Hypothalamus (tissue), 51 donors: ENCODE data around the gene BTBD18.

Source experiments
- DNase-seq, 51 donors: peaks; one replicate each; lab custom pipeline; 2025; lab: John Stamatoyannopoulos, UW

BTBD18 gene

GRCh38 chr11:57776031-57776521 lies 24.5 kb upstream of the BTBD18 start:
- DNase-seq, result peak in 1 of 51 donors; percentile 24

DNA sequence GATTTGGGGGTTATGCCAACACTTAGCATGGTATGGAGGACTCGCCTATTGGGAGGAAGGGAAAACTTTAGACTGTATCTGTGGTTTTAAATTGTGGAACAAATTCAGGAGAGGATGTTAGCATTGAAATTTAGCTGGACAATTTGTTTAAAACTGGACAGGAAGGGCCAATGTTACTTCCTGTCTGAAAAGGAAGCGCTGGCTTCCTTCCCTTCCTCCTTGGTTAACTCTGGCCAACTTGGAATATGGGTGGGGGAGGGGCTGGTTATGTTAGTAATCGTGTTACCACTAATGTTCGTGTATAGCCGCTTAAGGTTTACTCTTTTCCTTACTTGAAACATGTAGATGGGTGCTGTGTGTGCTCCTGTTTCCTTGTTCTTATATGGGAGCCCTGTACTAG lies 23.9 kb upstream of the BTBD18 start:
- DNase-seq, result no peak

DNA sequence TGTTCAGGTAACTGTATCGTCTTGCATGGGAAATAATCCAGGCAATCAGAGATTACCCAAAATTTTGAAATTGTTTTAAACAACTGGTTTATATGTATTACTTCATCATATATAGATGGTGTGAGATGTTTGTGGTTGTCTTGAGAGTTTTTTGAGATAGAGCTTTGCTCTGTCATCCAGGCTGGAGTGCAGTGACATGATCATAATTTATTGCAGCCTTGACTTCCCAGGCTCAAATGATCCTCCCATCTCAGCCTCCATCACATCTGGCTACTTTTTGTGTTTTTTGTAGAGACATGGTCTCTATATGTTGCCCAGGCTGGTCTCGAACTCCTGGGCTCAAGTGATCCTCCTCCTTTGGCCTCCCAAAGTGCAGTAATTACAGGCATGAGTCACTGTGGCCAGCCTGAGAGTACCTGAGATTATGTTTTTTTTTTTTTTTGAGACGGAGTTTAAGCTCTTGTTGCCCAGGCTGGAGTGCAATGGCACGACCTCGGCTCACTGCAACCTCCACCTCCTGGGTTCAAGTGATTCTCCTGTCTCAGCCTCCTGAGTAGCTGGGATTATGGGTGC lies 21.5 kb upstream of the BTBD18 start:
- no peak for DNase-seq

GRCh38 chr11:57772562-57772961 lies 20.9 kb upstream of the BTBD18 start:
- no peak for DNase-seq

- DNase-seq, result no peak
These were observed 19.7 kb upstream of the BTBD18 start for GRCh38 chr11:57771365-57771764.

GRCh38 chr11:57770793-57771192 lies 19.2 kb upstream of the BTBD18 start:
- no peak for DNase-seq

DNA sequence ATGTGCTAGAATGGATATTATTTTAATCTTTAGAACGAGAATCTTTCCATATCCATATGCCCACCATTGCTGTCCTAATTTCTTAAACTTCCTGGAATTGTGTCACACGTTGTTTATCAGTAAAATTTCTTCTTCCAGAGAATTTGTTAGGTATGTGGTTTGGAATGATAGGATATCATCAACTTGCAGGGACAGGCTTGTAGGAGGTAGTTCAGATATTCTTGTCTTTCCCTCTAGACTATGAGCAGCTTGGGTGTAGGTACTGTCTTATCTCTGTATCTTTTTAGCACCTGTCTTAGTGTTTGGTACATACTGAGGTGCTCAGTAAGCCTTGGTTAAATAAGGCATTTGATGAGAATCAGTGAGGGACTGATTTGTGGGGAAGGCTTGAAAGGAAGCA lies 13.4 kb upstream of the BTBD18 start:
- DNase-seq, result no peak

GRCh38 chr11:57764566-57764965 lies 12.9 kb upstream of the BTBD18 start:
- no peak for DNase-seq

DNA sequence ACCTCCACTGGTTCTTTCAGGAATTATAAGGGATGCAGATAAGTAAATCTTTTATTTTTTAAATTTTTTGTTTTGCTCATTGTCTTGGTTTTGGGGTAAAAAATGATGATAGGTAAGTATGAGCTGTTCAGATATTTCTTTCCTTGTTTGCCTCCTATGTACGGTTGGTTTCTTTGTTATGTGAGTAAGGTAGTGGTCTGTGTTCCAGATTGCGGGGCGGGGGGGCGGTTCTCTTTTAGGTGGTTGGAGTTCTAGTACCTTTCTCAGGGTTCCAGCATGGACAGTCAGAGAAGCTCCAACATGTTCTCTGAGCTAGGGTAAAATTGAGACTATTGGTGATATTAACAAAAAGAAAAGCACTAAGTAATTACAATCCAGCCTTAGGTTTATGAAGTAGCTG lies 12.4 kb upstream of the BTBD18 start:
- peak in 1 of 51 donors; percentile 46 for DNase-seq

DNA sequence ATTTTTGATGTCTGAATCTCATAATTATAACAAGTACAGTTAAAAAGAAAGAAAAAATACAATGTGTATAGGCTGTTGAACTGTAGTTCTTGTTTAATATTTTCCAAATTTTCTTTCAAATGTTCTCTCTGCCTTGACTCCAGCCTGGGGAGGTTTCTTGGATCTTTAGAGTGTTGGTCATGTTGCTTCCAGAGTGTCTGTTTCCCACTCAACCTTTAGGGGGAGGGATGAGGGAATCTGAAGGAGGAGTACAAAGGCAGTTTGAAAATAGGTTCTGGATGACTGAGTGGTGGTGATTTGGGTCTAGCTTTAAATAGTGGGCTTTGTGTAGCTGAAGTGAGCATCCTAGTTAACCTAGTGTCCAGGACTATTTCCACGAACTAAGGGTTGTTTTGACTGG lies 11.9 kb upstream of the BTBD18 start:
- DNase-seq, result peak in 2 of 51 donors; percentile 25 to 56

DNA sequence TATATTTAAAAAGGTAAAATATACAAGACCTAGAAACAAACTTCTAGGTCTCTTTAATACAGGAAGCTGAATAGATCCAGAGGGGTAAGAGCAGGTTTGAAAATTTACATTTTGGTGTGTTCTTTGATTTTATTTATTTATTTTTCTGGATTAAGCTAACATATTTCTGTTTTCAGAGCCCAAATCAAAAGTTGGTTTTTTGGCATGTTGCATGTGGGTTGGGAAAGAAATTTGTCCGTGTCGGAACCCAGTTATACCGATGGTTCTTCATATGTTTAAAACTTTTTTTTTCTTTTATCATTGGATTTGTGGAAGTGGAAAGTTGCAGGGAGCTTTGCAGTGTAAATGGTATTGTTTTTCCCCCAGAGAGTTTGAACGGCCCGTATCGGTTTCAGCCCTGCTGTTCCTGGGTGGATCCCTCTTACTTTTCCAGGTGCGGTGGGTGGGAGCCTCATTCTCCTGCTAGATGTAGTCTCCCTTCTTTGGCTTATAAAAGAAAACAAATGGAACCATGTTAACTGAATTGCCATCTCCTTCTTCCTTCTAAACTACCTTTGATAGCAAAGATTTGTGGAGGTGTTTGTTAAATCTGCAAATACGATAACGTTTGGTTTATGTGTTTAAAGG lies 10.7 kb upstream of the BTBD18 start:
- DNase-seq, result peak in 3 of 51 donors; percentile 5 to 25 (median 11)

DNA sequence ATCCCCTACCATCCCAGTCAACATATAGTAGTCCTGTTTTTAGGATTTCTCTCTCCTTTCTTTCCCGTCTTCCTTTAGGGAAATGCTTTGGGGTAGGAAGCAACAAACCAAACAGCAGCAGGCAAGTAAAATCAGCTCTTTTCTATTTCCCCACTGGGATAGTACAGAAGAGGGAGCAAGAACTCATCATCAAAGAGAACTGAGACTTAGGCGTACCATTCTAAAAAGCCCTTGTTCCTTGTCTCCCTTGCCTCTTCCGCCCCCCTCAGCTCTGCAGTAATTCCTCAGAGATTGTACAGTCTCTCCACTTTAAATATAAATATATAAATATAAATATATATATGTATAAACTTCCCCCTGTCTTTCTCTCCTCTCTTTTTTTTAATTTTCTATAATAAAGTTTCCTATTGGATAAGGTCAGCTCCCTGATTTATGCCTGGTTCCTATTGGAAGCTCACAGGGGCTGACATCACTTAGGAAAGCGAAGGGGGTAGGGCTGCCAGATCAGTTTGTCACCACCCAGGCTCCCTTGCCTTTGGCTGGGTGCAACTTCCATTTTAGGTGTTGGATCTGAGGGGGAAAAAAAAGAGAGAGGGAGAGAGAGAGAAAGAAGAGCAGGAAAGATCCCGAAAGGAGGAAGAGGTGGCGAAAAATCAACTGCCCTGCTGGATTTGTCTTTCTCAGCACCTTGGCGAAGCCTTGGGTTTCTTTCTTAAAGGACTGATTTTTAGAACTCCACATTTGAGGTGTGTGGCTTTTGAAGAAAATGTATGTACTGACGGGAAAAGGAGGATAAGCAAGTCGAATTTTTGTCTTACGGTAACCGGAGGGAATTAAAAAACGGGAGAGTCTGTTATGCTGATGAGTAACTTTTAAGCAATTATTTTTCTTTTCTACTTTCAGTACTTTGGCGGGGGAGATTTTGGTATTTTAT lies 9.9 kb upstream of the BTBD18 start, which contains the start of gene CTNND1:
Gene CTNND1, plus strand, starts transcription at position 502 of the 934 bp plus-strand sequence. CDS start 29,677 bp downstream, outside the sequence.
- peak in 49 of 51 donors; percentile 11 to 93 (median 66) for DNase-seq

GRCh38 chr11:57758174-57758573 lies 6.6 kb upstream of the BTBD18 start:
- no peak for DNase-seq

DNA sequence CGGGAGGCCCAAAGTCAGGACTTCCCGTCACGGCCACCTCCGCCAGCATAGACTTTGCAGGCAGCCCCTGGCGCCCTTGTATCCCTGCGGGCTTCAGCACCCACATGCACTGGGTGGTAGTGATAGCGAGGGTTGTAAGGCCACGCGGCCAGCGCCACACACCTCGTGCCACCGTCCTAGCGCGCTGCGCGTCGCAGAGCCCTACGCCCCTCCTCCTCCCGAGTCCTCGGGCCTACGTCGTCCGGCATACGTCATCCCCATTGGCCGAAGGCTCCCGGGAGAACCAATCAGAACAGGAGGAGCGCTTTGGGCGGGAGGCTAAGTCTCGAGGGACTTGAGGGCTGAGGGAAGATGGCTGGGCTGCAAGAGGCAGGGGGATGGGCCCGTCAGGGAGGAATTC lies 1.3 kb upstream of the BTBD18 start:
- no peak for DNase-seq

GRCh38 chr11:57751176-57751575 lies 443 bp downstream of the BTBD18 start:
- no peak for DNase-seq

DNA sequence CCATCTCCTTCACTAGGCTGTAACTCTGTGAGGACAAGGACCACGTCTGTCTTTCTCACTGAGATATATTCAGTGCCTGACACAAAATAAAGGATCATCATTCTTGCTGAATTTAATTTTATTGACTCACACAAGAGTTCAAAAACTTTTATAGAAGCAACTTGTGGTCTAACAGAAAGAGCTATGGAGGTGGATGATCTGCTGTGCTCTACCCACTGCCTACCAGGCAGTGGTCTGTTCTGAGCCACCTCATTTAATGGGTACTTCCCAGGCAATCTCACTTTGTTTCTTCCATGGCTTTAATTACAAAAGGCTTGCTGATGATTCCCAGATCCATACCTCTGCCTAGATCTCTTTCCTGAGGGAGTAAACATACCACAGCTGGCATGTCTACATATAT lies 4.7 kb downstream of the BTBD18 start:
- DNase-seq, result no peak

DNA sequence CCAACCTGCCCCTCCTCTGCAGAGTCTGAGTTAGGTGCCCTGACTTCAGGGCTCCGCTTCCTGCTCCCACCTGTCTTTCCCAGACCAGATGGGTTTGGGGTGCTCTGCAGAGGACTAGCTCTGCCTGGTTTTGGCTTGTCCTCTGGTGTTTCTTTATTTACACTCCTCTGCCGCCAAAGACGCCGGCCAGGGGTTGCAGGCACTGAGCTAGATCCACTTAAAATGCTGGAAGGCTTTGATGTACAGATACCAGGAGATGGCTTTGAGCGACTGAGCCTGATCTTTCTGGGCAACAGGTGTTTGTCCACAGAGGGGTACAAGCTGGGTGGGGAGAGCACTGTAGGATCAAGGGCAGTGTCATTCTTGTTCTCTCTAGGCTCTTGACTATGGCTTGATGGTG lies 6.4 kb downstream of the BTBD18 start:
- no peak for DNase-seq

DNA sequence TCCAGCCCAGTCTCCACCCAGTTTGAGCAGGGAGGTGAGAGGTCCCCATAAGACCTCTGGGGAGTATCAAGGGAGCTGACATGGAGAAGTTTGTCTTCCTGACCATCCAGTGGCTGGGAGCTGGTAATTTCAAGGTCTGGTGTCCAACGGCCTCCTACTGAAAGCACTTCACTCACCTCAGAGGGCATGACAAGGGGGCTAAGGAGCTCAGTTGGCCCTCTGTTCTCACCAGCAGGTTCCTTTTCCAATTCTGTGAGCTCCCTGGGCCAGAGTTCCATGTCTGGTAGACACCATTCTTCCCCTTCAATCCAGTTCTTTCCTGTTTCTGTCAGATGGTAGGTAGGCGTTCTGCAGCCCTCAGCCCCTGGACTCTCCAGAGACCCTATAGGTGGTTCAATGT lies 7.3 kb downstream of the BTBD18 start:
- DNase-seq, result no peak

DNA sequence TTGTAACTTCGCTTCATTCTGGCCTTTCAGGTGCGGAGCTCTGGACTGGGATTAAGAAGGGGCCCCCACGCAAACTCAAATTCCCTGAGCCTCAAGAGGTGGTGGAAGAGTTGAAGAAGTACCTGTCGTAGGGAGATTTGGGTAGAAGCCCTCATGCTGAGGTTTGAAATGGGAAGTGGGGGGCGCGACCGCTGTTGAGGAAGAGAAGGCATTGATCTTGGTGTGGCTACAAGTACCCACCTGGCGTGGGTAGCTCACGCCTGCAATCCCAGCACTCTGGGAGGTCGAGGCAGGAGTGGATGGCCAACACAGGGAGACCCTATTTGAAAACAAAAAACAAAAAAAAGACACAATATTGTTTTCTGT lies 9.5 kb downstream of the BTBD18 start:
- no peak for DNase-seq

GRCh38 chr11:57741132-57742086 lies 10.2 kb downstream of the BTBD18 start, which contains the start of gene SELENOH:
SELENOH (plus strand) TSS chr11:57741491; CDS start chr11:57741596, 105 bp downstream.
- DNase-seq, result peak; percentile 51 to 98 (median 91)
